Cerebellar nuclear complex (tissue), 1 donor: ENCODE data around the gene LATS2.
"Not testable (repeated sequence)": the region's sequence is repeated elsewhere in the genome, so short reads cannot be mapped to it uniquely, and the experiment has no call there.

Experiments
- DNase-seq, 2 experiments: peaks; one replicate each; lab custom pipeline; 2025; lab: John Stamatoyannopoulos, UW

LATS2 gene

GRCh38 chr13:21075379-21076249, 14.2 kb upstream of the LATS2 start:
- no peak for DNase-seq

- DNase-seq: no peak
Observed at GRCh38 chr13:21075011-21075378, 13.6 kb upstream of the LATS2 start.

- no peak for DNase-seq
Observed at GRCh38 chr13:21074546-21074945, 13.2 kb upstream of the LATS2 start.

GRCh38 chr13:21071924-21072323, 10.5 kb upstream of the LATS2 start:
- no peak for DNase-seq

GRCh38 chr13:21071015-21071414, 9.6 kb upstream of the LATS2 start:
- no peak for DNase-seq

- DNase-seq: no peak
Observed at GRCh38 chr13:21069561-21070004, 8.2 kb upstream of the LATS2 start.

GRCh38 chr13:21067848-21068247, 6.5 kb upstream of the LATS2 start:
- no peak for DNase-seq

- no peak for DNase-seq
Observed at GRCh38 chr13:21066946-21067345, 5.6 kb upstream of the LATS2 start.

GRCh38 chr13:21065686-21066085, 4.3 kb upstream of the LATS2 start:
- DNase-seq: no peak

GRCh38 chr13:21063031-21063430, 1.6 kb upstream of the LATS2 start:
- DNase-seq: no peak

GRCh38 chr13:21060338-21061028, 903 bp downstream of the LATS2 start:
- DNase-seq: no peak

- no peak for DNase-seq
Observed at GRCh38 chr13:21059641-21060337, 1.6 kb downstream of the LATS2 start.

GRCh38 chr13:21058361-21058760, 3.0 kb downstream of the LATS2 start:
- no peak for DNase-seq

GRCh38 chr13:21055511-21056045, 5.8 kb downstream of the LATS2 start:
- DNase-seq: no peak

GRCh38 chr13:21055016-21055415, 6.4 kb downstream of the LATS2 start:
- no peak for DNase-seq

- DNase-seq: no peak
Observed at GRCh38 chr13:21054313-21054712, 7.1 kb downstream of the LATS2 start.

GRCh38 chr13:21053231-21053630, 8.2 kb downstream of the LATS2 start:
- no peak for DNase-seq

- no peak for DNase-seq
Observed at GRCh38 chr13:21051675-21052074, 9.7 kb downstream of the LATS2 start.

GRCh38 chr13:21050288-21051197, 10.8 kb downstream of the LATS2 start:
- DNase-seq: no peak

GRCh38 chr13:21049731-21050130, 11.7 kb downstream of the LATS2 start:
- DNase-seq: not testable (repeated sequence)
